ENCODE measurements around the gene AADAC.
"Not testable (repeated sequence)": the region's sequence is repeated elsewhere in the genome, so short reads cannot be mapped to it uniquely, and the experiment has no call there.

AADAC gene

GRCh38 chr3:151852074-151852811 is 38.3 kb downstream of the AADAC start:
- DNase-seq, result no peak

GRCh38 chr3:151856118-151856517 is 42.2 kb downstream of the AADAC start:
- DNase-seq, result no peak

- no peak for DNase-seq
Observed at GRCh38 chr3:151856641-151857040, 42.7 kb downstream of the AADAC start.

GRCh38 chr3:151859233-151859673 is 45.3 kb downstream of the AADAC start:
- no peak for DNase-seq

- DNase-seq, result no peak
Observed at GRCh38 chr3:151859905-151860304, 46.0 kb downstream of the AADAC start.

- DNase-seq, result no peak
Observed at GRCh38 chr3:151863611-151864010, 49.7 kb downstream of the AADAC start.

GRCh38 chr3:151864423-151865101 is 50.6 kb downstream of the AADAC start:
- no peak for DNase-seq

- no peak for DNase-seq
Observed at GRCh38 chr3:151866711-151867410, 52.9 kb downstream of the AADAC start.

GRCh38 chr3:151867666-151868065 is 53.8 kb downstream of the AADAC start:
- no peak for DNase-seq

- no peak for DNase-seq
Observed at GRCh38 chr3:151869181-151869580, 55.3 kb downstream of the AADAC start.

- DNase-seq, result peak in 5 of 58 donors; percentile 2 to 65 (median 14)
Observed at GRCh38 chr3:151871639-151872468, 57.9 kb downstream of the AADAC start.

- DNase-seq, result no peak
Observed at GRCh38 chr3:151873398-151873797, 59.5 kb downstream of the AADAC start, which contains the start of gene SUCNR1. TSS of gene SUCNR1 (plus strand) at chr3:151873643. CDS start at chr3:151879893, 6,250 bp downstream.

GRCh38 chr3:151874079-151874478 is 60.2 kb downstream of the AADAC start:
- DNase-seq, result not testable (repeated sequence)

GRCh38 chr3:151875759-151876158 is 61.8 kb downstream of the AADAC start:
- no peak for DNase-seq

- no peak for DNase-seq
Observed at GRCh38 chr3:151877269-151877668, 63.4 kb downstream of the AADAC start.
